ENCODE measurements around the gene ZNF532.
"Not testable (repeated sequence)": the region's sequence is repeated elsewhere in the genome, so short reads cannot be mapped to it uniquely, and the experiment has no call there.

Gene ZNF532

GRCh38 chr18:58903533-58903932 lies 38.9 kb downstream of the ZNF532 start:
- DNase-seq, result no peak

- no peak for DNase-seq
These were observed 41.2 kb downstream of the ZNF532 start for GRCh38 chr18:58905777-58906428.

GRCh38 chr18:58908006-58908405 lies 43.3 kb downstream of the ZNF532 start:
- DNase-seq, result no peak

DNA sequence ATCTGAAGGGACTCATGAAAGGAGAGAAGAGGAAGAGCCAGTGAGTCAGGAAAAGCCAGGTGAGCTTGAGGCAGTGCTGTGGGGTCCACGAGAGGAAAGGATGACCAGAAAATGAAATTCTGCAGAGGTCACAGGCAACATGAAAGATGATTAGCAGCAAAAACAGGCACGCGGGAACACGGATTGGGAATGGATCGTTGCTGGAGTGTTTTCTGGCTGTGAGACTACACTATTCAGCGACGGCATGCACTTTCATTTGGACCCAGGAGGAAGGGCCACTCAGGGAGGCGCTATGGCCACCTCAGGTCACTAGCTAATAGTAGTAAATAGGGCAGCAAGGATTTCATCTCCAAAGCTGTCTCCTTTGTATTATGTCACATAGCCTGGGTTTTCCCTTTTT lies 44.8 kb downstream of the ZNF532 start:
- no peak for DNase-seq

- no peak for DNase-seq
These were observed 46.6 kb downstream of the ZNF532 start for GRCh38 chr18:58911241-58911640.

GRCh38 chr18:58911766-58912165 lies 47.1 kb downstream of the ZNF532 start:
- no peak for DNase-seq

GRCh38 chr18:58915006-58915799 lies 50.5 kb downstream of the ZNF532 start:
- no peak for DNase-seq

GRCh38 chr18:58915995-58916394 lies 51.3 kb downstream of the ZNF532 start:
- DNase-seq, result no peak

- DNase-seq, result not testable (repeated sequence)
These were observed 55.3 kb downstream of the ZNF532 start for GRCh38 chr18:58919934-58920333.

DNA sequence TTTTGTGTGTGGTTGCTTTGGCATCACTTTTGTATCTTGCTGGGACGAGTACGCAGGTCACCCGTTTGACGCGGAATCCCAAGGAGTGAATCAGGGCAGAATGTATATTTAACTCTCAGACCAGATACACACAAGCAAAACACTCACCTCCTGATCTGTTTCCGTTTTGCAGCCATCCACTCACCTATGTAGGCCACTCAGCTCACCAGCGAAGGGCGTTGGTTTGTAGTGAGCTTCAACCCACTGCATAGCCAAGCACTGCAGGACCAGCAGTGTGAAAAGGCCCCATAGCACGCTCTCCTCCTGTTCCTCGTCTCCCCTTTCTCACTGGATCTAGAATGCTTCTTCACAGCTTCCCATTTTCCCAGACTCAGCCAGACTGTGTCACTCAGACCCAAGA lies 58.3 kb downstream of the ZNF532 start:
- DNase-seq, result no peak

- no peak for DNase-seq
These were observed 59.8 kb downstream of the ZNF532 start for GRCh38 chr18:58924473-58924872.

- no peak for DNase-seq
These were observed 63.0 kb downstream of the ZNF532 start for GRCh38 chr18:58927659-58928058.

GRCh38 chr18:58928386-58928785 lies 63.7 kb downstream of the ZNF532 start:
- no peak for DNase-seq

- no peak for DNase-seq
These were observed 64.5 kb downstream of the ZNF532 start for GRCh38 chr18:58929206-58929605.

DNA sequence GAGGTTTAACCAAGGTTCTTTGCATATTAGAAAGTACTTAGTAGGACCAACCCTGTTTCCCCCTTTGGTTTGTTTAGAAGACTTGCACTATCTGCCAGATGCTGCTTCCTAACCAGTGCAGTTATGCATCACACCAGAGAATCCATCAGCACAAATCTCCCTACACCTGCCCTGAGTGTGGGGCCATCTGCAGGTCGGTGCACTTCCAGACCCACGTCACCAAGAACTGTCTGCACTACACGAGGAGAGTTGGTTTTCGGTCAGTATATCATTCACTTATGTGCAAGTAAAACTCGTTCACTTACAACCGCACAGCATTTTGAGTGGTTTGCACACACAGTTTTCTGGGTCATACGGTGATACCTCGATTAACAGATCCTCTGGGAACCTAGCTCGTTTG lies 69.7 kb downstream of the ZNF532 start:
- no peak for DNase-seq

DNA sequence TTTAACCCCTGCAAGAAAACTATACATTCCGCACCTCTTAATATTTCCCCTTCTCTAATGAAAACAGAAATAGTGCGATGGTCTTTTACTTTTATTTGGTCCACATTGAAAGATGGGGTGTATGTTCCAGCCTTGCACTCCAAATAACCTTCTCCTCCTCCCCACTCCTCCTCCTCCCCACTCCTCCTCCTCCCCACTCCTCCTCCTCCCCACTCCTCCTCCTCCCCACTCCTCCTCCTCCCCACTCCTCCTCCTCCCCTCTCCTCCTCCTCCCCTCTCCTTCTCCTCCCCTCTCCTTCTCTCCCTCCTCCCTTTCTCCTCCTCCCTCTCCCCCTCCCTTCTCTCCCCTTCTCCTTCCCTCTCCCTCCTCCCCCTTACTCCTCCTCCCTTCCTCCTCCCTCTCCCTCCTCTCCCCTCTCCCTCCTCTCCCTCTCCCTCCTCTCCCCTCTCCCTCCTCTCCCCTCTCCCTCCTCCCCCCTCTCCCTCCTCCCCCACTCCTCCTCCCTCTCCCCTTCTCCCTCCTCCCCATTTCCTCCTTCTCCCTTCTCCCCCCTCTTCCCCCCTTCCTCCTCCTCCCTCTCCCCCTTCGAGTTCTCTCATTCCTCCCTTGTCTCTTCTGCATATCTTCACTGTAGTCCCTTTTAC lies 70.4 kb downstream of the ZNF532 start:
- no peak for DNase-seq

DNA sequence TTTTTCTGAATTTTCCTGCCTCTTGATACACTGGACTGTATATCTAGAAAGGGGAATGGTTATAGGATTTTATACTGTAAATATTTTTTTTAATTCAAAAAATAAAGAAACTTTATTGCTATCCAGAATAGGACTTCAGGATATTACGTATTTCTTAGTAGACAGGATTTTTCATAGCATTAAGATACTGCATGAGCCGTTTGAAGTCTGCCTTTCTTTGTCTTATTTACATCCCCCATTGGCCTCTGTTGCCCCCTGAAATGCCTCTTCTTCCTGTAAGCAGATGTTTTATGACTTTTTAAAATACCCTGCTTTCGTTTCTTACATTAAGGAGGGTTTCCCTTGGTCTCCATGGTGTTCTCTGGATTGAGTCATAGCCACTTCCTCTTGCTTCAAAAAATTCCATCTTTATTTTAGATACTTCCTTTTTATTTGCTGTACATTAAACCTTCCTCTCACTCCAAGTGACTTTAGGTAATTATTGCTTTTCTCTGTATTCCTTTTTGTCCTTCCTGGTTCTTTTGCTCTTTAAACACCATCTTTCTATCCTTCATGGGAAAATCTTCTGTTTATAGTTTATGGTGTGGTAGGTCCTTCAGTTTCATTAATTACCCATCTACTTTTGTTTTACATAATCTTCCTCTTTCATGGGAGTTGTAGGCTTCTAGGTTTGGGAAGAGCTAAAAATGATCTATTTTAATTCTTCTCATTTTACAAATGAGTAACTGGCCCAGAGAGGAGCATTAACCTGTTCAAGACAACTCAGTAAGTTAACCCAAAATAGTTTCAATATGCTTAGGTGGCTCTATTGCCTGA lies 72.6 kb downstream of the ZNF532 start:
- DNase-seq, result no peak

GRCh38 chr18:58937887-58938267 lies 73.2 kb downstream of the ZNF532 start:
- DNase-seq, result no peak

DNA sequence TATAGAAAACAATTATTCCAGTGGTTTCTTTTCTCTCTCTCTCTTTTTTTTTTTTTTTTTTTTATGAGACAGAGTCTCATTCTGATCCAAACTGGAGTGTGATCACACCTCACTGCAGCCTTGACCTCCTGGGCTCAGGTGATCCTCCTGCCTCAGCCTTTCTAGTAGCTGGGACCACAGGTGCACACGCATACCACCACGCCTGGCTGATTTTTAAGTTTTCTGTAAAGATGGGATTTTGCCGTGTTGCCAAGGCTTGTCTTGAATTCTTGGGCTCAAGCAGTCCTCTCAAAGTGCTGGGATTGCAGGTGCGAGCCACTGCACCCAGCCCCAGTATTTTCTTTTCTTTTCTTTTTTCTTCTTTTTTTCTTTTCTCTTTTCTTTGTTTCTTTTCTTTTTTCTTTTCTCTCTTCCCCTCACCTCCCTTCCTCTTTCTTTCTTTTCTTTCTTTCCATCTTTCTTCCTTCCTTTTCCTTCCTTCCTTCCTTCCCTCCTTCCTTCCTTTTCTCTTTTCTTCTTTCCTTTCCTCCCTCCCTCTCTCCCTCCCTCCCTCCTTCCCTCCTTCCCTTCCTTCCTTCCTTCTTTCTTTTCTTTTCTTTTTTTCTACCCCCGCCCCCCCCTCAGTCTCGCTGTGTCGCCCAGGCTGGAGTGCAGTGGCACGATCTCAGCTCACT lies 76.9 kb downstream of the ZNF532 start:
- no peak for DNase-seq

DNA sequence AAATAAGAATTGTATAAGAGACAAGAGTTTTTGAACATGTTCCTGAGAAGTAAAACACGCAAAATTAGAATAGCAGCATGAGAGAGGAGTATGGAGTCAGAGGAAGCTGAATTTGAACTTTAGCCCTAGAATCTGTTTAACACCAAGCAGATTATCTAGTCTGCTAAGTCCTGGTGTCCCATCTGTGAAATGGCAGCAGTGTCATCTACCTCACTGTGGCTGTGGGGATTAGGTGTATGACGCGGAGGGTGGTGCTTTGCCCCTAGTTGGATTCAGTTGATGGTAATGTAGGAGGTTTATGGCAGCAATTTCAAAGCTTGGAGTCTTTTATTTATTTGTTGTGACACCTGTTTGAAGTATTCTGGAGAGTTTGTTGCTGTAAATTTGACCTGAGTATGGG lies 79.2 kb downstream of the ZNF532 start:
- DNase-seq, result no peak

- no peak for DNase-seq
These were observed 82.6 kb downstream of the ZNF532 start for GRCh38 chr18:58947136-58947732.

DNA sequence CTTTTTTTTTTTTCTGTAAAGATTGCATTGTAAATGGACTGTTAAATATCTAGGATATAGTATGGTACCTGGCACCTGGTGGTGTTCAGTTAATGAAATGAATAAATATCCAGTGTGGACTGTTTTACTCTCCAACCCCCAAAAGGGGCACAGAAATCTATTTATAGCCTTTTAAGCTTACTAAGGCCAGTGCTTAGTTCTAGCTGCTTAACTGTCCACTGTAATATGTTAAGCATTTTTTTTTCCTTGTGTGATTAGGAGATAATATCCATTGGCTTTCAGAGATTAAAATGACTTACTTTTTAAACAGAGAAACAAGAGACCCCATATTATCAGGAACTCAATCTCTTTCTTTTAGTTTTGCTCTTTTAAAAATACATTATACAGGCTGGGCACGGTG lies 84.4 kb downstream of the ZNF532 start:
- no peak for DNase-seq

Data from DMS 273 treated with DMSO at 0.1 percent for 48 hours (cell line).